K562 (cell line): ENCODE measurements around the gene CCSER2. TPM values are rescaled to one million over a fixed set of nuclear protein-coding genes. Genes with fewer than 3 reads are reported as not detected.
A peak's percentile ranks its signal among the peaks of the same experiment; 100 is the strongest.

Source experiments
- ATAC-seq: fragments of 200-7000 bp; cut with Tn5 transposase; 3 replicates; pipeline ENCODE4 v1.9.1; 2020; ENCODE audit warnings: moderate library complexity
- BruUV-seq: library from RNA; stranded (reverse); fragments of 400-500 nt; replicated peaks from 2 replicates; lab custom pipeline; 2021; lab: Mats Ljungman, UMichigan
- CTCF ChIA-PET: fragments of 300-600 bp; formaldehyde crosslinking; extraction: SDS; loops from one replicate; lab custom pipeline; 2021; ENCODE audit warnings: low intra/inter-chr PET ratio; lab: Yijun Ruan, JAX
- POLR2A ChIA-PET: fragments of 300-600, 350-650 bp; sonication (Branson Sonifier 250); formaldehyde crosslinking; extraction: SDS; loops from one replicate; lab custom pipeline; 2021; ENCODE audit warnings: antibody characterized with exemption, inconsistent platforms; lab: Yijun Ruan, JAX
- DNase-seq, 4 experiments: peaks; one replicate each; pipeline versions ENCODE4 v3.0.0 to v3.0.0-alpha.2; 2011 to 2018; ENCODE audit warnings: low spot score in 3 of 4, mixed read lengths in 3 of 4; ENCODE audit errors: extremely low read depth in 1 of 4
- FAIRE-seq: peaks from 2 replicates; lab custom pipeline; 2011; peaks lifted over from hg19 to GRCh38; lab: Jason Lieb, UNC
- H2AFZ ChIP-seq: 2 replicates; pipeline ENCODE4 v1.6.0; 2011; ENCODE audit warnings: low read depth, low read length, control low read depth, inconsistent platforms
- H3K27ac ChIP-seq: fragments of 200-600 bp; 3 replicates; pipeline ENCODE4 v1.8.0; 2011; ENCODE audit warnings: low read depth, mild to moderate bottlenecking, control low read depth, inconsistent platforms, low read length, moderate library complexity, mixed read lengths; ENCODE audit errors: extremely low read depth
- H3K27me3 ChIP-seq, 2 experiments: fragments of 300-600 bp in 1 of 2; 2 replicates in 1 of 2; 3 replicates in 1 of 2; pipeline versions ENCODE4 v1.6.0 to v1.8.0; 2011; ENCODE audit warnings: inconsistent platforms in 2 of 2, low read length in 2 of 2, mild to moderate bottlenecking in 1 of 2, mixed read lengths in 1 of 2, moderate library complexity in 1 of 2; ENCODE audit not compliant: control insufficient read depth in 2 of 2, insufficient read depth in 2 of 2
- H3K36me3 ChIP-seq: fragments of 300-600 bp; 3 replicates; pipeline ENCODE4 v1.8.0; 2011; ENCODE audit warnings: mild to moderate bottlenecking, low read length, inconsistent platforms; ENCODE audit not compliant: control insufficient read depth, insufficient read depth
- H3K4me1 ChIP-seq, 2 experiments: fragments of 200-600 bp in 1 of 2; replicated peaks in 1 of 2; 2 replicates in 1 of 2; 3 replicates in 1 of 2; pipeline versions ENCODE4 v1.5.1 to v1.8.0; 2011; ENCODE audit warnings: inconsistent platforms in 2 of 2, low read length in 2 of 2, mild to moderate bottlenecking in 1 of 2, mixed read lengths in 1 of 2, moderate library complexity in 1 of 2; ENCODE audit not compliant: control insufficient read depth in 2 of 2, insufficient read depth in 2 of 2
- H3K4me2 ChIP-seq: 2 replicates; pipeline ENCODE4 v1.6.1; 2011; ENCODE audit warnings: low read length, control low read depth, inconsistent platforms, mixed read lengths; ENCODE audit not compliant: insufficient read depth
- H3K4me3 ChIP-seq: fragments of 200-600 bp; sonication (generic), shearing (Covaris generic); 2 replicates; pipeline ENCODE4 v1.5.1; 2016; ENCODE audit warnings: control low read depth, inconsistent platforms
- H3K79me2 ChIP-seq: fragments of 200-600 bp; 3 replicates; pipeline ENCODE4 v1.8.0; 2011; ENCODE audit warnings: low read length, inconsistent platforms; ENCODE audit not compliant: control insufficient read depth, insufficient read depth
- H3K9ac ChIP-seq, 2 experiments: 2 replicates each; pipeline versions ENCODE4 v1.6.0 to v1.6.1; 2011; ENCODE audit warnings: low read depth in 2 of 2, low read length in 2 of 2, control low read depth in 1 of 2, inconsistent platforms in 1 of 2, mild to moderate bottlenecking in 1 of 2, mixed read lengths in 1 of 2; ENCODE audit not compliant: insufficient read depth in 1 of 2
- H3K9me1 ChIP-seq: one replicate; pipeline ENCODE4 v1.6.0; 2011; ENCODE audit warnings: inconsistent platforms, mild to moderate bottlenecking, low read length, moderate library complexity; ENCODE audit not compliant: control insufficient read depth, insufficient read depth
- H3K9me3 ChIP-seq: replicated peaks from 2 replicates; pipeline ENCODE4 v1.5.1; 2011; ENCODE audit warnings: low read depth, low read length, inconsistent platforms; ENCODE audit not compliant: control insufficient read depth, insufficient read depth
- H4K20me1 ChIP-seq: replicated peaks from 2 replicates; pipeline ENCODE4 v1.6.1; 2011; ENCODE audit warnings: low read length, inconsistent platforms, mixed read lengths; ENCODE audit not compliant: control insufficient read depth, insufficient read depth
- ATF4 ChIP-seq: fragments of 450-650 bp; formaldehyde crosslinking; IDR thresholded peaks from 2 replicates; pipeline ENCODE4 v1.4.0; 2022; ENCODE audit warnings: mild to moderate bottlenecking, moderate library complexity
- E2F4 ChIP-seq: sonication (generic); formaldehyde crosslinking; IDR thresholded peaks from 2 replicates; pipeline ENCODE4 v1.8.0; 2022; ENCODE audit warnings: mild to moderate bottlenecking, low read depth, missing genetic modification reagents
- FOXO4 ChIP-seq: fragments of 450-650 bp; formaldehyde crosslinking; IDR thresholded peaks from 2 replicates; pipeline ENCODE4 v1.4.0; 2020; ENCODE audit warnings: mild to moderate bottlenecking, moderate library complexity
- GABPA ChIP-seq: fragments of 200-800 bp; sonication (Bioruptor generic); conservative IDR thresholded peaks from 2 replicates; pipeline ENCODE4 v1.6.1; 2016; ENCODE audit warnings: low read depth, missing genetic modification characterization, missing compliant biosample characterization
- HDAC3 ChIP-seq: fragments of 450-650 bp; IDR thresholded peaks from 2 replicates; pipeline ENCODE4 v1.6.1; 2018; ENCODE audit warnings: borderline replicate concordance, mild to moderate bottlenecking, moderate library complexity; ENCODE audit not compliant: partially characterized antibody
- IRF9 ChIP-seq: fragments of 450-650 bp; IDR thresholded peaks from 2 replicates; pipeline ENCODE4 v1.6.1; 2016; ENCODE audit warnings: missing biosample characterization, missing genetic modification characterization
- JUNB ChIP-seq: fragments of 450-650 bp; formaldehyde crosslinking; conservative IDR thresholded peaks from 2 replicates; pipeline ENCODE4 v1.4.0; 2020; ENCODE audit warnings: mild to moderate bottlenecking
- NKRF ChIP-seq: fragments of 450-650 bp; IDR thresholded peaks from 2 replicates; pipeline ENCODE4 v1.6.1; 2016; ENCODE audit warnings: borderline replicate concordance
- RBBP5 ChIP-seq: fragments of 200-600 bp; sonication (generic); IDR thresholded peaks from 2 replicates; pipeline ENCODE4 v1.6.1; 2012; ENCODE audit warnings: borderline replicate concordance, mild to moderate bottlenecking, low read length, control low read depth, inconsistent platforms; ENCODE audit not compliant: insufficient read depth, poor library complexity, severe bottlenecking
- RFX1 ChIP-seq: fragments of 450-650 bp; IDR thresholded peaks from 2 replicates; pipeline ENCODE4 v1.6.1; 2016; ENCODE audit warnings: mild to moderate bottlenecking, moderate library complexity
- ZNF408 ChIP-seq: fragments of 250-450 bp; sonication (Bioruptor Pico); IDR thresholded peaks from 2 replicates; pipeline ENCODE4 v1.4.0; 2020; ENCODE audit warnings: low read depth, mild to moderate bottlenecking, moderate library complexity
- ZNF551 ChIP-seq: fragments of 250-450 bp; sonication (Bioruptor Pico); IDR thresholded peaks from 2 replicates; pipeline ENCODE4 v1.5.0; 2021; ENCODE audit warnings: mild to moderate bottlenecking, moderate library complexity
- ZSCAN32 ChIP-seq: fragments of 450-650 bp; formaldehyde crosslinking; IDR thresholded peaks from 2 replicates; pipeline ENCODE4 v1.4.0; 2020; ENCODE audit warnings: mild to moderate bottlenecking, moderate library complexity
- WGBS: fragments of 100-300 bp; shearing (Covaris generic); methylation state at CpG from one replicate; pipeline ENCODE4 v1.1.6; 2016; ENCODE audit warnings: low coverage, mixed read lengths; ENCODE audit not compliant: insufficient coverage; ENCODE audit errors: missing lambda C conversion rate; 5-methylcytosine and 5-hydroxymethylcytosine counted together
- in situ Hi-C: fragments of 300-500 bp; cut with MboI; formaldehyde crosslinking; loops from 4 replicates; pipeline ENCODE4 v1.15.0; 2018; ENCODE audit warnings: inconsistent platforms, mixed read lengths
- intact Hi-C: fragments of 100-400 bp; cut with micrococcal nuclease; formaldehyde crosslinking; loops from 2 replicates; pipeline ENCODE4 v1.14.2; 2022
- polyA plus RNA-seq, 8 experiments: library from polyadenylated mRNA; depleted of rRNA in 4 of 8; stranded (reverse) in 5 of 8; unstranded in 3 of 8; fragments of >200 nt; fragmentation: Nextera tagmentation in 2 of 8; fragmentation: Illumina TruSeq in 1 of 8; extraction: Ambion mirVana in 2 of 8; extraction: Trizol in 1 of 8; gene quantifications; 2 replicates each; pipeline versions ENCODE4 v1.2.1 to v1.2.3, GENCODE V29; 2011 to 2014; ENCODE audit warnings: inconsistent platforms in 1 of 8, missing spikeins in 1 of 8
- total RNA-seq, 7 experiments: library from RNA; depleted of rRNA in 6 of 7; stranded (reverse); fragments of >200 nt in 6 of 7; fragmentation: Illumina TruSeq in 2 of 7; extraction: Trizol in 2 of 7; gene quantifications; 2 replicates each; pipeline versions ENCODE4 v1.2.1 to v1.2.3, GENCODE V29; 2011 to 2021; ENCODE audit warnings: low replicate concordance in 1 of 7

CCSER2 gene
- total and polyA plus RNA-seq, 9 of the 15 experiments (the other 6 are each of a cell fraction or from before 2014, with no cell fraction given) = 2.7 to 15.1 (median 9.7) TPM

GRCh38 chr10:84478151-84478550, 149.8 kb downstream of the CCSER2 start (continued):
- no peak for TF ChIP-seq NKRF
- TF ChIP-seq HDAC3 = no peak

GRCh38 chr10:84478679-84479078, 150.3 kb downstream of the CCSER2 start:
- no peaks in the 10 kb centered on the region for H4K20me1 ChIP-seq
- no TSS peak for BruUV-seq
- no peaks in the 10 kb centered on the region for H3K9me3 ChIP-seq
- ChIA-PET POLR2A (interaction anchor here (0.9 kb wide), 1 partner anchor 860 kb away, joined by 4 read pairs; no protein-coding TSS in a partner anchor), CTCF (no interaction called here)
- no peaks in the 10 kb centered on the region for H3K36me3 ChIP-seq
- no peaks in the 10 kb centered on the region for H3K79me2 ChIP-seq
- 50% methylated on average over 1 of the region's 1 CpG for WGBS
- ATAC-seq = no peak
- H3K4me2 ChIP-seq = no peak overlapping the region
- intact Hi-C loops (no loop called here), in situ Hi-C loops (no loop called here)
- H3K9ac ChIP-seq = no peak overlapping the region
- no peak for FAIRE-seq
- no peak overlapping the region for H3K27ac ChIP-seq
- H3K27me3 ChIP-seq = no peaks in the 10 kb centered on the region
- no peak overlapping the region for H3K4me3 ChIP-seq
- no peak overlapping the region for H2AFZ ChIP-seq
- H3K4me1 ChIP-seq = no peaks in the 10 kb centered on the region; a peak in 2 of 5 replicates
- no peak for DNase-seq
- H3K9me1 ChIP-seq = no peaks in the 10 kb centered on the region
- TF ChIP-seq ZNF408 (CRISPR knock-in tag) = no peak
- TF ChIP-seq RFX1 = no peak
- no peak for TF ChIP-seq GABPA
- no peak for TF ChIP-seq FOXO4 (CRISPR knock-in tag)
- TF ChIP-seq E2F4 (CRISPR knock-in tag) = no peak
- TF ChIP-seq JUNB (CRISPR knock-in tag) = no peak
- TF ChIP-seq RBBP5 = no peak
- TF ChIP-seq IRF9 (tag) = peak; percentile 25; the same call in 1 of the 2 replicates
- TF ChIP-seq ATF4 = peak; percentile 83
- peak; percentile 80 for TF ChIP-seq ZSCAN32 (CRISPR knock-in tag)
- no peak for TF ChIP-seq ZNF551
